Endodermal cell (in vitro differentiated cells): ENCODE data around the gene PRELP. TPM values are rescaled to one million over a fixed set of nuclear protein-coding genes. Genes with fewer than 3 reads are reported as not detected.
"Not testable (repeated sequence)": the region's sequence is repeated elsewhere in the genome, so short reads cannot be mapped to it uniquely, and the experiment has no call there.

ENCODE experiments used
- DNase-seq: peaks from one replicate; pipeline ENCODE4 v3.0.0-alpha.2; 2017
- H3K27ac ChIP-seq: 2 replicates; pipeline ENCODE4 v1.5.1; 2013; ENCODE audit warnings: mild to moderate bottlenecking, low read depth, low read length, moderate library complexity
- H3K27me3 ChIP-seq: 2 replicates; pipeline ENCODE4 v1.6.1; 2013; ENCODE audit warnings: mild to moderate bottlenecking, low read length, moderate library complexity; ENCODE audit not compliant: insufficient read depth, control insufficient read depth, poor library complexity, severe bottlenecking
- H3K36me3 ChIP-seq: 2 replicates; pipeline ENCODE4 v1.7.0; 2013; ENCODE audit warnings: mild to moderate bottlenecking, low read length, moderate library complexity; ENCODE audit not compliant: control insufficient read depth, insufficient read depth
- H3K4me1 ChIP-seq: one replicate; pipeline ENCODE4 v1.7.0; 2013; ENCODE audit warnings: low read length; ENCODE audit not compliant: control insufficient read depth, insufficient read depth
- H3K4me3 ChIP-seq: 2 replicates; pipeline ENCODE4 v1.5.1; 2013; ENCODE audit warnings: mild to moderate bottlenecking, low read length, moderate library complexity
- H3K9ac ChIP-seq: 2 replicates; pipeline ENCODE4 v1.6.1; 2013; ENCODE audit warnings: mild to moderate bottlenecking, low read length, moderate library complexity; ENCODE audit not compliant: poor library complexity, severe bottlenecking; ENCODE audit errors: extremely low read depth
- H3K9me3 ChIP-seq: 2 replicates; pipeline ENCODE4 v1.6.1; 2013; ENCODE audit warnings: mild to moderate bottlenecking, low read length, moderate library complexity; ENCODE audit not compliant: control insufficient read depth
- H3K27ac Mint-ChIP-seq: 2 replicates; pipeline ENCODE4 v1.8.0; 2020; ENCODE audit warnings: mixed read lengths
- H3K27me3 Mint-ChIP-seq: 2 replicates; pipeline ENCODE4 v1.8.0; 2021; ENCODE audit warnings: mild to moderate bottlenecking, mixed read lengths; ENCODE audit not compliant: insufficient read depth
- H3K36me3 Mint-ChIP-seq: 2 replicates; pipeline ENCODE4 v1.8.0; 2020; ENCODE audit warnings: low read depth, mixed read lengths
- H3K4me1 Mint-ChIP-seq: 2 replicates; pipeline ENCODE4 v1.8.0; 2020; ENCODE audit warnings: mixed read lengths
- H3K4me3 Mint-ChIP-seq: 2 replicates; pipeline ENCODE4 v1.8.0; 2020; ENCODE audit warnings: mild to moderate bottlenecking, moderate library complexity, mixed read lengths
- H3K9me3 Mint-ChIP-seq: 2 replicates; pipeline ENCODE4 v1.8.0; 2020; ENCODE audit warnings: mild to moderate bottlenecking, mixed read lengths
- CTCF ChIP-seq: fragments of 200-600 bp; sonication (generic); conservative IDR thresholded peaks from 2 replicates; pipeline ENCODE4 v1.5.0; 2021; ENCODE audit warnings: antibody characterized with exemption, mild to moderate bottlenecking
- WGBS, 2 experiments: methylation state at CpG; one replicate each; pipeline versions ENCODE4 v1.1.5 to v1.1.7; 2013; ENCODE audit warnings: missing lambda C conversion rate in 2 of 2, mixed read lengths in 1 of 2; ENCODE audit not compliant: insufficient coverage in 1 of 2, insufficient read length in 1 of 2; 5-methylcytosine and 5-hydroxymethylcytosine counted together
- total RNA-seq, 2 donors: library from RNA; stranded (reverse); fragmentation: NEBNext Ultra II Directional in 1 of 2; extraction: Animal tissue kit (Norgen Biotek cat#: 25700) in 1 of 2; gene quantifications; 2 replicates in 1 of 2; 3 replicates in 1 of 2; pipeline ENCODE4 v1.2.1, GENCODE V29; 2021

The PRELP gene
- total RNA-seq, 2 donors from 2014 or later = 0.66 to 3.9 TPM

DNA sequence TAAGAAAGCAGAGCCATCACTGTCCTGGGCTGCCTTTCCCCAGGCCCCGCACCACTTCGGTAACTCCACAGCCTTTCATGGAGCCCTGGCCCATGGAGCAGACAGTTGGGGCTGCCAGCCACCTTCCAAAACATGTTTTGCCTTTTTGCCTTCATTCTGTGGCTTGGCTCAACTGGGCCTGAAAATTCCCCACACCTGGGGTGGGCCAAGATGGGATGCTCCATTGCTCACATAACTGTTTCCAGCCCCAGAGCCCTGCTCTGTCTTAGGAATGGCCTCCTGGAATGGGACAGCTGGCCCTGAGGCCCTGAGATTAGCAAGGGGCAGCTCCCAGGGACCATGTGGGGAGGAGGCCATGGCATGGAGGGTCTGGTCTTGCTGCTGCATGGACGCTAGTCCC lies 10.9 kb upstream of the PRELP start:
- Mint-ChIP-seq H3K36me3 (no peaks in the 10 kb centered on the region), H3K4me3 (no peak overlapping the region), H3K9me3 (no peaks in the 10 kb centered on the region), H3K27me3 (peaks cover 7% of the 10 kb centered on the region), H3K27ac (no peak overlapping the region), H3K4me1 (peaks cover 50% of the 10 kb centered on the region)
- no peak for DNase-seq
- no peak for TF ChIP-seq CTCF
- Histone ChIP-seq H3K4me3 (no peak overlapping the region), H3K9me3 (no peaks in the 10 kb centered on the region), H3K4me1 (peaks cover 13% of the 10 kb centered on the region), H3K27me3 (no peaks in the 10 kb centered on the region), H3K9ac (no peak overlapping the region), H3K36me3 (no peaks in the 10 kb centered on the region), H3K27ac (no peak overlapping the region)
- 90 to 92% methylated on average over 2 to 3 of the region's 3 CpGs for WGBS, 2 experiments

- H3K27me3 Mint-ChIP-seq = peaks cover 7% of the 10 kb centered on the region
- no peak overlapping the region for H3K27ac Mint-ChIP-seq
These were observed 10.3 kb upstream of the PRELP start for GRCh38 chr1:203465146-203465798.

DNA sequence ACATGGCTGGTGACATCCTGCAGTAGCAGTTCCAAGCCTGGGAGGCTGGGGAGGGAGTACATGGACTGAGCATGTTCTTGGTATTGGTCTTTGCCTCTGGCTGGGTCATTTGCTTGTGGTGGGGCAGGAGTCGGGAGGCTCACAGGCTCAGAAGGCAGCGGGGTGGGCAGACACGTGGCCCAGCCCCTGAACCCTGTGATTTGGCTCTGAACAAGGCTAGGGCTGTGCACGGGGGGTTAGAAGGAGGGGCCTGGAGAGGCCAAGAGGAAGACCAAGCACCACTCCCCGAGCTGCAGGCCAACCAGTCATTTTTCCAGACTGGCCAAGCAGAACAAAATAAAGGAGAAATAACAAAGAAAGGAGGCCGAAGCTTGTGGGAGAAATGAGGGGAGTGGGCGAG lies 9.7 kb upstream of the PRELP start:
- Histone ChIP-seq H3K36me3 (no peaks in the 10 kb centered on the region), H3K4me1 (peaks cover 13% of the 10 kb centered on the region), H3K9ac (no peak overlapping the region), H3K27ac (no peak overlapping the region), H3K27me3 (no peaks in the 10 kb centered on the region), H3K9me3 (no peaks in the 10 kb centered on the region), H3K4me3 (no peak overlapping the region)
- peaks cover 49% of the 10 kb centered on the region for H3K4me1 Mint-ChIP-seq
- peak overlapping the region; percentile 37 for H3K27ac Mint-ChIP-seq
- peaks cover 7% of the 10 kb centered on the region for H3K27me3 Mint-ChIP-seq
- H3K4me3 Mint-ChIP-seq = no peak overlapping the region
- WGBS, 2 experiments = 41 to 64% methylated on average over 4 to 7 of the region's 7 CpGs
- no peaks in the 10 kb centered on the region for H3K9me3 Mint-ChIP-seq
- no peak for DNase-seq
- no peak for TF ChIP-seq CTCF
- no peaks in the 10 kb centered on the region for H3K36me3 Mint-ChIP-seq

More at GRCh38 chr1:203465146-203465798, 10.3 kb upstream of the PRELP start:
- Histone ChIP-seq H3K9me3 (no peaks in the 10 kb centered on the region), H3K27ac (no peak overlapping the region), H3K36me3 (no peaks in the 10 kb centered on the region), H3K9ac (no peak overlapping the region), H3K4me3 (no peak overlapping the region), H3K27me3 (no peaks in the 10 kb centered on the region), H3K4me1 (peaks cover 13% of the 10 kb centered on the region)
- WGBS, 2 experiments = 94 to 95% methylated on average over 11 of the region's 11 CpGs
- H3K9me3 Mint-ChIP-seq = no peaks in the 10 kb centered on the region
- no peak for TF ChIP-seq CTCF
- no peak overlapping the region for H3K4me3 Mint-ChIP-seq
- H3K4me1 Mint-ChIP-seq = peaks cover 50% of the 10 kb centered on the region
- DNase-seq = no peak
- H3K36me3 Mint-ChIP-seq = no peaks in the 10 kb centered on the region

DNA sequence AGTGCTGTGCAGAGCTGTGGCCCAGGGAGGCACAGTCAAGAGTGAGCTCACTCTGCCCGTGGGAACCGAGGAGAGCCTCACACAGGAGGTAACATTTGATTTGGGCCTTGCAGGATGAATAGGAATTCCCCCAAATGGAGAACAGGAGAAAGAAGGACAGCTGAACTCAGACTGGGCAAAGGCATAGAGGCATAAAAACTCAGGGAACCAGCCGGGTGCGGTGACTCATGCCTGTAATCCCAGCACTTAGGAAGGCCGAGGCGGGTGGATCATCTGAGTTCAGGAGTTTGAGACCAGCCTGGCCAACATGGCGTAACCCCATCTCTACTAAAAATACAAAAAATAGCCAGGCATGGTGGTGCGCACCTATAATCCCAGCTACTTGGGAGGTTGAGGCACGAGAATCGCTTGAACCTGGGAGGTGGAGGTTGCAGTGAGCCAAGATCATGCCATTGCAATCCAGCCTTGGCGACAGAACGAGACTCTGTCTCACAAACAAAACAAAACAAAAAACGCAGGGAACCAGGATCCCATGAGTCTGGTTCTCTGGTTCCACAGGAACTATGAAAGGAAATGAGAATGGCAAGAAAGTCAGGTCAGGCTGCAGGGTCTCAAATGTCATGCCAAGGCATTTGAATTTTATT lies 8.6 kb upstream of the PRELP start:
- 90 to 93% methylated on average over 10 to 13 of the region's 13 CpGs for WGBS, 2 experiments
- H3K4me3 ChIP-seq, H3K9me3 ChIP-seq, H3K9ac ChIP-seq, H3K36me3 Mint-ChIP-seq, H3K4me3 Mint-ChIP-seq, H3K27me3 Mint-ChIP-seq, H3K27ac Mint-ChIP-seq, H3K36me3 ChIP-seq, H3K9me3 Mint-ChIP-seq, H3K27ac ChIP-seq, DNase-seq, H3K27me3 ChIP-seq: not testable (repeated sequence)
- H3K4me1 ChIP-seq = peaks cover 13% of the 10 kb centered on the region
- H3K4me1 Mint-ChIP-seq = peaks cover 42% of the 10 kb centered on the region
